NK-92 (cell line): ENCODE results near the gene KCTD19.

Experiments used
- DNase-seq: peaks from one replicate; lab custom pipeline; 2025; ENCODE audit not compliant: unreplicated experiment; lab: John Stamatoyannopoulos, UW

Gene KCTD19

GRCh38 chr16:67283826-67284555 lies 42.5 kb downstream of the KCTD19 start:
- no peak for DNase-seq

- DNase-seq, result no peak
These were observed 43.3 kb downstream of the KCTD19 start for GRCh38 chr16:67283039-67283825.

- no peak for DNase-seq
These were observed 44.1 kb downstream of the KCTD19 start for GRCh38 chr16:67282447-67282805.

GRCh38 chr16:67281536-67282446 lies 44.8 kb downstream of the KCTD19 start:
- no peak for DNase-seq

GRCh38 chr16:67280090-67281015 lies 46.2 kb downstream of the KCTD19 start:
- no peak for DNase-seq

- no peak for DNase-seq
These were observed 47.0 kb downstream of the KCTD19 start, which contains the start of gene PLEKHG4 for GRCh38 chr16:67279296-67280089. Gene PLEKHG4, plus strand, starts transcription at chr16:67279532. Its CDS starts 513 bp downstream, at chr16:67280045.

- no peak for DNase-seq
These were observed 47.7 kb downstream of the KCTD19 start for GRCh38 chr16:67278773-67279295.

- DNase-seq, result no peak
These were observed 48.4 kb downstream of the KCTD19 start for GRCh38 chr16:67277999-67278772.

GRCh38 chr16:67277294-67277998 lies 49.1 kb downstream of the KCTD19 start:
- no peak for DNase-seq

- DNase-seq, result no peak
These were observed 51.2 kb downstream of the KCTD19 start for GRCh38 chr16:67275321-67275720.

GRCh38 chr16:67271446-67271845 lies 55.1 kb downstream of the KCTD19 start:
- no peak for DNase-seq

GRCh38 chr16:67270931-67271338 lies 55.6 kb downstream of the KCTD19 start:
- no peak for DNase-seq

GRCh38 chr16:67269766-67270165 lies 56.8 kb downstream of the KCTD19 start:
- DNase-seq, result no peak

- no peak for DNase-seq
These were observed 58.4 kb downstream of the KCTD19 start for GRCh38 chr16:67268136-67268579.

- DNase-seq, result no peak
These were observed 60.7 kb downstream of the KCTD19 start for GRCh38 chr16:67265834-67266233.

GRCh38 chr16:67264866-67265265 lies 61.7 kb downstream of the KCTD19 start:
- DNase-seq, result no peak

GRCh38 chr16:67264277-67264676 lies 62.3 kb downstream of the KCTD19 start:
- DNase-seq, result no peak

GRCh38 chr16:67263201-67263600 lies 63.3 kb downstream of the KCTD19 start:
- no peak for DNase-seq
